Mesenchymal stem cell (in vitro differentiated cells and primary cell): ENCODE data around the gene PSMD13.
"Not testable (repeated sequence)": the region's sequence is repeated elsewhere in the genome, so short reads cannot be mapped to it uniquely, and the experiment has no call there.

Experiments
- DNase-seq: peaks from one replicate; pipeline ENCODE4 v3.0.0-alpha.2; 2013
- H2AFZ ChIP-seq: one replicate; pipeline ENCODE4 v1.6.1; 2013; ENCODE audit warnings: low read depth, mild to moderate bottlenecking, control low read depth, inconsistent platforms, low read length, moderate library complexity
- H2AK5ac ChIP-seq: 2 replicates; pipeline ENCODE4 v1.6.1; 2013; ENCODE audit warnings: low read length, moderate library complexity, mild to moderate bottlenecking, inconsistent platforms; ENCODE audit not compliant: severe bottlenecking
- H2BK120ac ChIP-seq: one replicate; pipeline ENCODE4 v1.6.1; 2013; ENCODE audit warnings: low read depth, mild to moderate bottlenecking, inconsistent platforms, low read length, moderate library complexity
- H2BK12ac ChIP-seq, 2 experiments: one replicate each; pipeline ENCODE4 v1.6.1; 2013; ENCODE audit warnings: inconsistent platforms in 2 of 2, low read length in 2 of 2, mild to moderate bottlenecking in 2 of 2, moderate library complexity in 2 of 2, control low read depth in 1 of 2
- H2BK15ac ChIP-seq: one replicate; pipeline ENCODE4 v1.6.1; 2013; ENCODE audit warnings: mild to moderate bottlenecking, low read depth, inconsistent platforms; ENCODE audit not compliant: poor library complexity, severe bottlenecking
- H2BK5ac ChIP-seq: 2 replicates; pipeline ENCODE4 v1.6.1; 2013; ENCODE audit warnings: low read depth, mild to moderate bottlenecking, low read length, control low read depth, inconsistent platforms; ENCODE audit not compliant: poor library complexity, severe bottlenecking
- H3K14ac ChIP-seq, 2 experiments: one replicate each; pipeline ENCODE4 v1.6.1; 2013; ENCODE audit warnings: inconsistent platforms in 2 of 2, low read length in 2 of 2, control low read depth in 1 of 2, mild to moderate bottlenecking in 1 of 2, moderate library complexity in 1 of 2
- H3K18ac ChIP-seq, 2 experiments: one replicate each; pipeline ENCODE4 v1.6.1; 2013; ENCODE audit warnings: inconsistent platforms in 2 of 2, low read length in 2 of 2, control low read depth in 1 of 2, low read depth in 1 of 2, mild to moderate bottlenecking in 1 of 2
- H3K23ac ChIP-seq, 2 experiments: one replicate each; pipeline ENCODE4 v1.6.1; 2013; ENCODE audit warnings: inconsistent platforms in 2 of 2, low read length in 2 of 2, mild to moderate bottlenecking in 2 of 2, moderate library complexity in 2 of 2, control low read depth in 1 of 2
- H3K27ac ChIP-seq: 2 replicates; pipeline ENCODE4 v1.5.1; 2013; ENCODE audit warnings: mild to moderate bottlenecking, moderate library complexity, low read length, control low read depth, inconsistent platforms; ENCODE audit not compliant: poor library complexity, severe bottlenecking
- H3K27me3 ChIP-seq, 2 experiments: 2 replicates each; pipeline versions ENCODE4 v1.6.1 to v1.7.0; 2013; ENCODE audit warnings: low read length in 2 of 2, mild to moderate bottlenecking in 2 of 2, moderate library complexity in 2 of 2, control low read depth in 1 of 2, inconsistent platforms in 1 of 2; ENCODE audit not compliant: control insufficient read depth in 1 of 2, insufficient read depth in 1 of 2
- H3K36me3 ChIP-seq, 2 experiments: 2 replicates each; pipeline versions ENCODE4 v1.6.1 to v1.7.0; 2013; ENCODE audit warnings: low read length in 2 of 2, control low read depth in 1 of 2, inconsistent platforms in 1 of 2, low read depth in 1 of 2, mild to moderate bottlenecking in 1 of 2; ENCODE audit not compliant: insufficient read depth in 2 of 2, control insufficient read depth in 1 of 2
- H3K4ac ChIP-seq, 2 experiments: one replicate each; pipeline ENCODE4 v1.6.1; 2013; ENCODE audit warnings: inconsistent platforms in 2 of 2, low read length in 2 of 2, mild to moderate bottlenecking in 2 of 2, moderate library complexity in 2 of 2, control low read depth in 1 of 2, low read depth in 1 of 2
- H3K4me1 ChIP-seq: 2 replicates; pipeline ENCODE4 v1.6.1; 2013; ENCODE audit warnings: low read depth, low read length, control low read depth; ENCODE audit not compliant: control insufficient read depth, insufficient read depth
- H3K4me2 ChIP-seq: 2 replicates; pipeline ENCODE4 v1.6.1; 2013; ENCODE audit warnings: low read length, mild to moderate bottlenecking, inconsistent platforms; ENCODE audit not compliant: poor library complexity, severe bottlenecking
- H3K4me3 ChIP-seq, 2 experiments: 2 replicates each; pipeline versions ENCODE4 v1.5.1 to v1.7.0; 2013; ENCODE audit warnings: low read length in 2 of 2, mild to moderate bottlenecking in 2 of 2, control low read depth in 1 of 2, low read depth in 1 of 2; ENCODE audit not compliant: insufficient read depth in 1 of 2
- H3K79me1 ChIP-seq: replicated peaks from 2 replicates; pipeline ENCODE4 v1.6.1; 2013; ENCODE audit warnings: mild to moderate bottlenecking, control low read depth, low read length, inconsistent platforms; ENCODE audit not compliant: poor library complexity, severe bottlenecking
- H3K9ac ChIP-seq: 2 replicates; pipeline ENCODE4 v1.7.0; 2013; ENCODE audit warnings: mild to moderate bottlenecking, low read length, moderate library complexity
- H3K9me3 ChIP-seq: 2 replicates; pipeline ENCODE4 v1.7.0; 2013; ENCODE audit warnings: mild to moderate bottlenecking, low read length; ENCODE audit not compliant: control insufficient read depth
- H4K8ac ChIP-seq: one replicate; pipeline ENCODE4 v1.6.1; 2013; ENCODE audit warnings: inconsistent platforms, mild to moderate bottlenecking, low read length, moderate library complexity
- H4K91ac ChIP-seq: one replicate; pipeline ENCODE4 v1.6.1; 2013; ENCODE audit warnings: mild to moderate bottlenecking, low read length, inconsistent platforms
- WGBS: methylation state at CpG from one replicate; pipeline ENCODE4 v1.1.7; 2013; ENCODE audit warnings: mixed read lengths; 5-methylcytosine and 5-hydroxymethylcytosine counted together

Gene PSMD13

GRCh38 chr11:220641-221215 lies 16.0 kb upstream of the PSMD13 start:
- not testable (repeated sequence) for H2AFZ ChIP-seq, H2AK5ac ChIP-seq, H3K4me2 ChIP-seq, H3K9me3 ChIP-seq, H3K4me1 ChIP-seq, H3K27me3 ChIP-seq, H2BK120ac ChIP-seq, H3K4me3 ChIP-seq, H4K91ac ChIP-seq, H3K14ac ChIP-seq, H2BK15ac ChIP-seq, DNase-seq, H3K4ac ChIP-seq, H3K9ac ChIP-seq, H4K8ac ChIP-seq, H3K27ac ChIP-seq, H2BK12ac ChIP-seq, H3K18ac ChIP-seq, H3K23ac ChIP-seq, H2BK5ac ChIP-seq
- Histone ChIP-seq H3K79me1 (peaks cover 18% of the 10 kb centered on the region), H3K36me3 (peaks cover 39 to 44% of the 10 kb centered on the region in 2 experiments)
- WGBS: 93% methylated on average over 1 of the region's 3 CpGs

DNA sequence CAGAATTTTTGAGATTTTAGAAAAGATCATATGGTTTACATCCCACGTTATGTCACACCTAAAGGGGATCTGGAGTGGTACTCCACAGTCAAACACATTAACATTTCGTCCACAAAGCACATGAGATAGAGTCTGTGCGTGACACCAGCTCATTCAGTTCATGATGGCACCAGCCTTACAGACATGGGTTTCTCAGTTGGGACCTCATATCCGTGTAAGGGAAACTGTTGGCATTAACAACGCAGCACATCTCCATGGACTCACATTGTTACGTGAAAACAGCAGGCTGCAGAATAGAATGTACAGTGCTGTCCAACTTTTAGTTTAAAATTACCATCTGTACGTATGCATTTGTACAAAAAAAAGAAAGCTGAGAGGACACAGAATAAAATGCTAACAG lies 15.2 kb upstream of the PSMD13 start:
- Histone ChIP-seq H3K79me1 (peaks cover 23% of the 10 kb centered on the region), H3K27me3 (no peaks in the 10 kb centered on the region), H3K14ac (no peak overlapping the region), H2AFZ (no peak overlapping the region), H4K91ac (no peak overlapping the region), H3K27ac (no peak overlapping the region), H2BK12ac (no peak overlapping the region), H3K4me2 (no peak overlapping the region), H3K4me1 (peaks cover 8% of the 10 kb centered on the region), H2BK15ac (no peak overlapping the region), H3K4ac (no peak overlapping the region), H4K8ac (no peak overlapping the region), H2AK5ac (no peak overlapping the region), H3K18ac (no peak overlapping the region), H3K36me3 (peaks cover 31 to 36% of the 10 kb centered on the region in 2 experiments), H2BK120ac (no peak overlapping the region), H3K23ac (no peak overlapping the region), H3K9me3 (no peaks in the 10 kb centered on the region), H2BK5ac (no peak overlapping the region), H3K9ac (no peak overlapping the region), H3K4me3 (no peak overlapping the region)
- WGBS: 98% methylated on average over 6 of the region's 7 CpGs
- DNase-seq: no peak

- Histone ChIP-seq H2BK120ac (no peak overlapping the region), H2BK12ac (no peak overlapping the region), H3K36me3 (peaks cover 29 to 34% of the 10 kb centered on the region in 2 experiments), H2AK5ac (no peak overlapping the region), H2BK15ac (no peak overlapping the region), H3K4me2 (no peak overlapping the region), H3K4ac (no peak overlapping the region), H2BK5ac (no peak overlapping the region), H3K23ac (no peak overlapping the region), H3K9me3 (no peaks in the 10 kb centered on the region), H3K9ac (no peak overlapping the region), H3K4me1 (peaks cover 8% of the 10 kb centered on the region), H2AFZ (no peak overlapping the region), H3K79me1 (peaks cover 24% of the 10 kb centered on the region), H4K91ac (peak overlapping the region; percentile 35), H3K27ac (no peak overlapping the region), H4K8ac (no peak overlapping the region), H3K4me3 (no peak overlapping the region), H3K27me3 (no peaks in the 10 kb centered on the region), H3K18ac (no peak overlapping the region), H3K14ac (no peak overlapping the region)
- 95% methylated on average over 14 of the region's 14 CpGs for WGBS
- no peak for DNase-seq
Measured at GRCh38 chr11:221998-222789, 14.6 kb upstream of the PSMD13 start.

DNA sequence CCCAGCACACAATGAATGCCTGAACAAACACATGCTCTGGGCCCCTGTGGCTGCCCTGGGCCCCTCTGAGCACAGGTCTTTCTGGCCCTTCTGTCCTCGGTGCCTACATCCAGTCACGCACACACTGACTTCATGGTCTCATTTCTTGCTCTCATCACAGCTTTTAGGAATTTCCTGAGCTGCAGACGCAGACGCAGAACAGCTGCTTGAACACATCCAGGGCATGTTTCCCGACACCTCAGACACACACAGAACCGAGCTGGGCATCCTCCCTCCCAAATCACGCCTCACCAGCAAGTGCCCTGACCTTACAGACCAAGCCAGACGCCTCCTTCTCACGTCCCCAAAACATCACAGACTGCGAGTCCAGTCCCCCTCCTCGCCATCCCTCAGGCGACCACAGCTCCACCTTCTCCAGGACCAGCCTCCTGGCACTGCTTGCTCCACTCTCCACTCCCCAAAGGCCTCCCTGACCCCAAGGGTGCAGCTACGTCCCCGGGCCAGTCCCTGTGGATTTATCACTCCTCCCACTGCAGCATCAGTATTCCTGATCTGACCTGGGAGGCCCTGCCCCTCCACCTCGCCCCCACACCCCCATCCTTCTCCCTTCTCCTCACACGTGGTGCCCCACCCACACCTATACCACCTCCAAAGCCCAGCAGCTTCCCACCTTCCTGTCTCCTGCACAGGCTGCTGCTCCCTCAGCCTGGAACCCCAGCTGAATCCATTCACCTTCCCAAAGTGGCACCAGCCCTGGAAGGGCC lies 13.6 kb upstream of the PSMD13 start:
- Histone ChIP-seq H3K4me3 (no peak overlapping the region), H4K91ac (peak overlapping the region; percentile 28), H2AK5ac (no peak overlapping the region), H3K27me3 (no peaks in the 10 kb centered on the region), H2BK5ac (no peak overlapping the region), H3K9ac (no peak overlapping the region), H2BK12ac (no peak overlapping the region), H3K27ac (no peak overlapping the region), H2BK120ac (no peak overlapping the region), H3K36me3 (peaks cover 29 to 30% of the 10 kb centered on the region in 2 experiments), H2AFZ (no peak overlapping the region), H3K9me3 (no peaks in the 10 kb centered on the region), H3K4me2 (no peak overlapping the region), H3K4ac (no peak overlapping the region), H3K23ac (no peak overlapping the region), H4K8ac (peak overlapping the region; percentile 23), H2BK15ac (peak overlapping the region; percentile 88), H3K79me1 (peaks cover 30% of the 10 kb centered on the region), H3K14ac (no peak overlapping the region), H3K18ac (no peak overlapping the region), H3K4me1 (peaks cover 8% of the 10 kb centered on the region)
- WGBS: 88% methylated on average over 16 of the region's 16 CpGs
- DNase-seq: peak; percentile 15
